Smooth muscle cell (in vitro differentiated cells): ENCODE measurements around the gene RIPOR1. TPM values are rescaled to one million over a fixed set of nuclear protein-coding genes. Genes with fewer than 3 reads are reported as not detected.

Experiments
- DNase-seq: peaks from one replicate; lab custom pipeline; 2025; ENCODE audit not compliant: unreplicated experiment; lab: John Stamatoyannopoulos, UW
- H2AFZ ChIP-seq: fragments of 200-600 bp; sonication (generic); 2 replicates; pipeline ENCODE4 v1.6.0; 2016; ENCODE audit warnings: antibody characterized with exemption, low read depth, mild to moderate bottlenecking
- H3F3A ChIP-seq: fragments of 200-600 bp; sonication (generic); 2 replicates; pipeline ENCODE4 v1.6.0; 2017; ENCODE audit warnings: antibody characterized with exemption, low read depth
- H3K27ac ChIP-seq: fragments of 200-600 bp; sonication (generic); 2 replicates; pipeline ENCODE4 v1.5.1; 2016; ENCODE audit warnings: low read depth, mild to moderate bottlenecking
- H3K27me3 ChIP-seq: fragments of 200-600 bp; sonication (generic); 2 replicates; pipeline ENCODE4 v1.6.1; 2016; ENCODE audit warnings: low read depth, mild to moderate bottlenecking
- H3K36me3 ChIP-seq: fragments of 200-600 bp; sonication (generic); 2 replicates; pipeline ENCODE4 v1.5.1; 2016; ENCODE audit warnings: low read depth
- H3K4me1 ChIP-seq: fragments of 200-600 bp; sonication (generic); 2 replicates; pipeline ENCODE4 v1.5.1; 2016; ENCODE audit warnings: low read depth
- H3K4me2 ChIP-seq: fragments of 200-600 bp; sonication (generic); 2 replicates; pipeline ENCODE4 v1.6.0; 2016; ENCODE audit warnings: mild to moderate bottlenecking
- H3K4me3 ChIP-seq: fragments of 200-600 bp; sonication (generic); 2 replicates; pipeline ENCODE4 v1.5.1; 2016; ENCODE audit warnings: mild to moderate bottlenecking
- H3K79me2 ChIP-seq: fragments of 200-600 bp; sonication (generic); 2 replicates; pipeline ENCODE4 v1.6.0; 2016; ENCODE audit warnings: low read depth, mild to moderate bottlenecking
- H3K9ac ChIP-seq: fragments of 200-600 bp; sonication (generic); 2 replicates; pipeline ENCODE4 v1.6.0; 2016; ENCODE audit warnings: low read depth
- H3K9me3 ChIP-seq: fragments of 200-600 bp; sonication (generic); replicated peaks from 2 replicates; pipeline ENCODE4 v1.5.1; 2016; ENCODE audit warnings: low read depth
- H4K20me1 ChIP-seq: fragments of 200-600 bp; sonication (generic); 2 replicates; pipeline ENCODE4 v1.6.0; 2016; ENCODE audit warnings: low read depth
- WGBS: methylation state at CpG from one replicate; pipeline ENCODE4 v1.1.7; 2016; ENCODE audit warnings: low lambda C conversion rate; 5-methylcytosine and 5-hydroxymethylcytosine counted together
- polyA plus RNA-seq: library from polyadenylated mRNA; unstranded; fragments of >200 nt; fragmentation: Nextera tagmentation; extraction: Ambion mirVana; gene quantifications from 2 replicates; pipeline ENCODE4 v1.2.1, GENCODE V29; 2016
- total RNA-seq: library from RNA; depleted of rRNA; stranded (reverse); fragments of >200 nt; gene quantifications from 2 replicates; pipeline ENCODE4 v1.2.3, GENCODE V29; 2014
- TF ChIP-seq, protein P1 (sequence below): fragments of 200-600 bp; sonication (generic); IDR thresholded peaks from 2 replicates; pipeline ENCODE4 v1.5.1; 2017; ENCODE audit warnings: borderline replicate concordance, mild to moderate bottlenecking, antibody characterized with exemption; ENCODE audit not compliant: insufficient read depth, poor library complexity, severe bottlenecking

The RIPOR1 gene
- total and polyA plus RNA-seq, 2 experiments from 2014 or later = 26.6 to 47.3 TPM

DNA sequence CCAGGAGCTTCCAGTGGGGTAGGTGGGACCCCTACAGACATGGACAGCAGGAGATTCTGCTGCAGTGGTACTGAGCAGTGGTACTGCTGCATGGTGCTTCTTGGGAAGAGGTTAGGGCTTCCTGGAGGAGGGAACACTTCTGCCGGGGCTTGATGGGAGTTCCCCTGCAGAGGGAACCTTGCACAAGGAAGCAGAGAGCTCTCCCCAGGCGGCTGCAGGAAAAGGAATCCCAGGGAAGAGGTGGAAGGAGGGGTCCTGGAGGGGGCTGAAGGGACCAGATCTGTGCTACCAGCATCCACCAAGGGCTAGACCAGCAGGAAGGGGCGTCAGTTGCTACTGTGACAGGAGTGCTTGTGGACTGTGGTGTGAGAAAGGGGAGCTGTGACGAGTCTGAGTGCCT is 10.6 kb downstream of the RIPOR1 start:
- TF ChIP-seq, protein P1, sequence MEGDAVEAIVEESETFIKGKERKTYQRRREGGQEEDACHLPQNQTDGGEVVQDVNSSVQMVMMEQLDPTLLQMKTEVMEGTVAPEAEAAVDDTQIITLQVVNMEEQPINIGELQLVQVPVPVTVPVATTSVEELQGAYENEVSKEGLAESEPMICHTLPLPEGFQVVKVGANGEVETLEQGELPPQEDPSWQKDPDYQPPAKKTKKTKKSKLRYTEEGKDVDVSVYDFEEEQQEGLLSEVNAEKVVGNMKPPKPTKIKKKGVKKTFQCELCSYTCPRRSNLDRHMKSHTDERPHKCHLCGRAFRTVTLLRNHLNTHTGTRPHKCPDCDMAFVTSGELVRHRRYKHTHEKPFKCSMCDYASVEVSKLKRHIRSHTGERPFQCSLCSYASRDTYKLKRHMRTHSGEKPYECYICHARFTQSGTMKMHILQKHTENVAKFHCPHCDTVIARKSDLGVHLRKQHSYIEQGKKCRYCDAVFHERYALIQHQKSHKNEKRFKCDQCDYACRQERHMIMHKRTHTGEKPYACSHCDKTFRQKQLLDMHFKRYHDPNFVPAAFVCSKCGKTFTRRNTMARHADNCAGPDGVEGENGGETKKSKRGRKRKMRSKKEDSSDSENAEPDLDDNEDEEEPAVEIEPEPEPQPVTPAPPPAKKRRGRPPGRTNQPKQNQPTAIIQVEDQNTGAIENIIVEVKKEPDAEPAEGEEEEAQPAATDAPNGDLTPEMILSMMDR = no peak
- H3K4me3 ChIP-seq = no peak overlapping the region
- H2AFZ ChIP-seq = no peak overlapping the region
- peaks cover 100% of the 10 kb centered on the region for H4K20me1 ChIP-seq
- WGBS = 82% methylated on average over 4 of the region's 4 CpGs
- H3K27ac ChIP-seq = no peak overlapping the region
- H3K9ac ChIP-seq = no peak overlapping the region
- no peak overlapping the region for H3K4me2 ChIP-seq
- no peaks in the 10 kb centered on the region for H3K9me3 ChIP-seq
- H3F3A ChIP-seq = peaks cover 3% of the 10 kb centered on the region
- no peak for DNase-seq
- no peaks in the 10 kb centered on the region for H3K27me3 ChIP-seq
- H3K36me3 ChIP-seq = no peaks in the 10 kb centered on the region
- H3K79me2 ChIP-seq = no peaks in the 10 kb centered on the region
- H3K4me1 ChIP-seq = peaks cover 12% of the 10 kb centered on the region

DNA sequence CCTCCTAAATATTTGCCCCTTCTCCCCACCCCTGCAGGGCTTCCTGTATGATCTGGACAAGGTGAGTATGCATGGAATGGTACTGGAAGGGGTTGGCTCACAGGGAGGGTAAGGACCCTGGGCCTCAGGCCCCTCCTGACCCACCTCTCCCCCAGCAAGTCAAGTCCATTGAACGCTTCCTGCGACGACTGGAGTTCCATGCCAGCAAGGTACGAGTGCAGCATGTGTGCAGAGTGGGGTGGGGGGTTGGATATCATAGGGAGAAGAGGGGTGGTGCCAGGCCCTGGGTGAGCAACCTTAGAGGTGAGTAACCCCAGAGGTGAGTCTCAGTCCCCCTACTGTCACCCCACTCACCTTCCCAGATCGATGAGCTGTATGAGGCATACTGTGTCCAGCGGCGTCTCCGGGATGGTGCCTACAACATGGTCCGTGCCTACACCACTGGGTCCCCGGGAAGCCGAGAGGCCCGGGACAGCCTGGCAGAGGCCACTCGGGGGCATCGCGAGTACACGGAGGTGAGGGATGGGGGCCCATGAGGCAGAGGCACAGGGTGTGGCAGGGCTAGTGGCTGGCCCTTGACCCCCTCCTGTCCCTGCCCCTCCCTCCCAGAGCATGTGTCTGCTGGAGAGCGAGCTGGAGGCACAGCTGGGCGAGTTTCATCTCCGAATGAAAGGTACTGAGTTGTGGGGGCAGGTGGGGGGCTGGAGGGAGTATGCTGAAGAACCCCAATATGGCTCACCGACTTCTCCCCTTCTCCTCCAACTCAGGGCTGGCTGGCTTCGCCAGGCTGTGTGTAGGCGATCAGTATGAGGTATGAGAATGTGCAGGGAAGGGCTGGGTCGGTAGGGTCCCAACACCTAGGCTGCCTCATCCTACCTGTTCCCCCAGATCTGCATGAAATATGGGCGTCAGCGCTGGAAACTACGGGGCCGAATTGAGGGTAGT is 11.3 kb downstream of the RIPOR1 start:
- H3F3A ChIP-seq = peaks cover 3% of the 10 kb centered on the region
- no peak overlapping the region for H3K4me2 ChIP-seq
- H3K27ac ChIP-seq = no peak overlapping the region
- no peaks in the 10 kb centered on the region for H3K9me3 ChIP-seq
- H3K27me3 ChIP-seq = no peaks in the 10 kb centered on the region
- peaks cover 98% of the 10 kb centered on the region for H4K20me1 ChIP-seq
- DNase-seq = no peak
- WGBS = 97% methylated on average over 27 of the region's 27 CpGs
- TF ChIP-seq, protein P1 = no peak
- no peaks in the 10 kb centered on the region for H3K36me3 ChIP-seq
- no peak overlapping the region for H2AFZ ChIP-seq
- no peak overlapping the region for H3K4me3 ChIP-seq
- H3K9ac ChIP-seq = no peak overlapping the region
- H3K4me1 ChIP-seq = peaks cover 12% of the 10 kb centered on the region
- H3K79me2 ChIP-seq = no peaks in the 10 kb centered on the region

DNA sequence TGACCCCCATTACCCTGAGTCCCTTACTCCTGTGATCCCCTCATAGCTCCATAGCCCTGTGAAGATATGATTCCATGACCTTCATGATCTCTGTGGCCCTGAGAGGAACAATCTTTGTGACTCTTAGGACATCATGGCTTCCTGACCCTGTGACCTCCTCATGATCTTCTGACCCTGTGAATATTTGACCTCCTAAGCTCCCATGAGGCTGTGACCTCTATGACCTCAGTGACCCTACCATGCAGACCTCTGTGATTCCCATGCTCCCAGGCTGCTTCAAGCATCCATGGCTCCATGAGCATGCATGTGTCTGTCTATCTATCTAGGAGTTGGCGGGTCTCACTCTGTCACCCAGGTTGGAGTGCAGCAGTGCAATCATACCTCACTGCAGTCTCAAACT is 12.1 kb downstream of the RIPOR1 start:
- 95% methylated on average over 1 of the region's 1 CpG for WGBS
- Histone ChIP-seq H3K4me3 (no peak overlapping the region), H2AFZ (no peak overlapping the region), H4K20me1 (peaks cover 90% of the 10 kb centered on the region), H3K79me2 (no peaks in the 10 kb centered on the region), H3F3A (peaks cover 3% of the 10 kb centered on the region), H3K27me3 (no peaks in the 10 kb centered on the region), H3K36me3 (no peaks in the 10 kb centered on the region), H3K4me2 (no peak overlapping the region), H3K4me1 (peaks cover 12% of the 10 kb centered on the region), H3K9me3 (no peaks in the 10 kb centered on the region), H3K9ac (no peak overlapping the region), H3K27ac (no peak overlapping the region)
- TF ChIP-seq, protein P1 = no peak
- no peak for DNase-seq
